ENCODE measurements around the gene CSH1.
"Not testable (repeated sequence)": the region's sequence is repeated elsewhere in the genome, so short reads cannot be mapped to it uniquely, and the experiment has no call there.

CSH1 gene

GRCh38 chr17:63919311-63919723, 22.9 kb upstream of the CSH1 start:
- peaks cover 2% of the 10 kb centered on the region for H3K27me3 Mint-ChIP-seq (ENCODE audit: low read depth)
- no peaks in the 10 kb centered on the region for H3K9me3 Mint-ChIP-seq
- no peaks in the 10 kb centered on the region for H3K36me3 Mint-ChIP-seq (ENCODE audit: low read depth)
- peaks cover 5% of the 10 kb centered on the region for H3K4me1 Mint-ChIP-seq (ENCODE audit: low read depth)
- peak; percentile 53 for DNase-seq (ENCODE audit: low spot score)
- no peak overlapping the region for H3K4me3 Mint-ChIP-seq
- peak overlapping the region; percentile 49 for H3K27ac Mint-ChIP-seq

- not testable (repeated sequence) for H3K9me3 Mint-ChIP-seq; H3K4me3 Mint-ChIP-seq; DNase-seq (ENCODE audit: low spot score); H3K27me3 Mint-ChIP-seq (ENCODE audit: low read depth); H3K4me1 Mint-ChIP-seq (ENCODE audit: low read depth); H3K36me3 Mint-ChIP-seq (ENCODE audit: low read depth)
- H3K27ac Mint-ChIP-seq = peak within 1 kb of the TSS; percentile 49
These were observed 22.5 kb upstream of the CSH1 start, which contains the start of gene GH1 for GRCh38 chr17:63918789-63919305. Gene GH1 (minus strand): TSS chr17:63918839. CDS start chr17:63918776, 63 bp downstream.

- H3K27ac Mint-ChIP-seq = no peak overlapping the region
- H3K27me3 Mint-ChIP-seq (ENCODE audit: low read depth) = peaks cover 2% of the 10 kb centered on the region
- no peak for DNase-seq (ENCODE audit: low spot score)
- H3K4me3 Mint-ChIP-seq = no peak overlapping the region
- H3K36me3 Mint-ChIP-seq (ENCODE audit: low read depth) = no peaks in the 10 kb centered on the region
- H3K9me3 Mint-ChIP-seq = no peaks in the 10 kb centered on the region
- peaks cover 5% of the 10 kb centered on the region for H3K4me1 Mint-ChIP-seq (ENCODE audit: low read depth)
These were observed 21.9 kb upstream of the CSH1 start for GRCh38 chr17:63918305-63918704.

GRCh38 chr17:63917646-63918045, 21.3 kb upstream of the CSH1 start:
- Mint-ChIP-seq H3K4me3 (no peak overlapping the region), H3K27ac (no peak overlapping the region), H3K9me3 (no peaks in the 10 kb centered on the region), H3K27me3 (ENCODE audit: low read depth) (peaks cover 2% of the 10 kb centered on the region), H3K36me3 (ENCODE audit: low read depth) (no peaks in the 10 kb centered on the region), H3K4me1 (ENCODE audit: low read depth) (peaks cover 5% of the 10 kb centered on the region)
- DNase-seq (ENCODE audit: low spot score) = no peak

DNA sequence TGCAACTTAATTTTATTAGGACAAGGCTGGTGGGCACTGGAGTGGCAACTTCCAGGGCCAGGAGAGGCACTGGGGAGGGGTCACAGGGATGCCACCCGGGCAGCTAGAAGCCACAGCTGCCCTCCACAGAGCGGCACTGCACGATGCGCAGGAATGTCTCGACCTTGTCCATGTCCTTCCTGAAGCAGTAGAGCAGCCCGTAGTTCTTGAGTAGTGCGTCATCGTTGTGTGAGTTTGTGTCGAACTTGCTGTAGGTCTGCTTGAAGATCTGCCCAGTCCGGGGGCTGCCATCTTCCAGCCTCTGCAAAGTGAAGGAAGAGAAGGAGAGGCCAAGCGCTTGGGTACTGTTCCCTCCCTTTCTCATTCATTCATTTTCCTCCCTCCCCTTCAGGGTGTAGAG, 20.8 kb upstream of the CSH1 start:
- DNase-seq (ENCODE audit: low spot score); H3K4me1 Mint-ChIP-seq (ENCODE audit: low read depth); H3K9me3 Mint-ChIP-seq; H3K36me3 Mint-ChIP-seq (ENCODE audit: low read depth); H3K27me3 Mint-ChIP-seq (ENCODE audit: low read depth); H3K4me3 Mint-ChIP-seq; H3K27ac Mint-ChIP-seq: not testable (repeated sequence)

DNA sequence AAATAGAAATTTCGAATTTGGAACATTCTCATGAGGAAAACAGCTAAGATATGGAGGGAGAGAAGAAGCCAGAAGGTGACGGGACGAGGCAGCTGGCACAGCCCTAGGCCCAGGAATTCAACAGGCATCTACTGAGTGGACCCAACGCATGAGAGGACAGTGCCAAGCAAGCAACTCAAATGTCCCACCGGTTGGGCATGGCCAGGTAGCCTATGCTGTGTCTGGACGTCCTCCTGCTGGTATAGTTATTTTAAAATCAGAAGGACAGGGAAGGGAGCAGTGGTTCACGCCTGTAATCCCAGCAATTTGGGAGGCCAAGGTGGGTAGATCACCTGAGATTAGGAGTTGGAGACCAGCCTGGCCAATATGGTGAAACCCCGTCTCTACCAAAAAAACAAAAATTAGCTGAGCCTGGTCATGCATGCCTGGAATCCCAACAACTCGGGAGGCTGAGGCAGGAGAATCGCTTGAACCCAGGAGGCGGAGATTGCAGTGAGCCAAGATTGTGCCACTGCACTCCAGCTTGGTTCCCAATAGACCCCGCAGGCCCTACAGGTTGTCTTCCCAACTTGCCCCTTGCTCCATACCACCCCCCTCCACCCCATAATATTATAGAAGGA, 20.3 kb upstream of the CSH1 start:
- no peaks in the 10 kb centered on the region for H3K9me3 Mint-ChIP-seq
- H3K27ac Mint-ChIP-seq = no peak overlapping the region

DNA sequence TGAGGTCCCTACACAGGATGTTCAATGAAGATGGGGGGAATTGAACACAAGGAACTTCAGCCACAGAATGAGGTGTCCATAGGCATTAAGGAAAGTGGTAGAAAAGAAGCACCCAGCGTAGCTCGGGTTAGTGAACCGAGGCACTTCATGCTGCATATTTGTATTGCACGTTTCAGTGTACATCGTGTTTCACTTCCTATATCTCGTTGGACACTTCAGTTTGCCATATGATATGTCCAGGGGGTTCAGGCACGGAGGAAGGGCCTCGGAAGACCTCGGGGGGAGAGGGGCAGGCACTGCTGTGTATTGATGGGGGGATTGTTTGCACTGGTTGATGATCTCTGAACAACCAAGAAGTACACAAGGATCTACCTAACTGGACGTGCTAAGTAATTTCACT, 19.4 kb upstream of the CSH1 start:
- not testable (repeated sequence) for H3K9me3 Mint-ChIP-seq; DNase-seq (ENCODE audit: low spot score); H3K4me1 Mint-ChIP-seq (ENCODE audit: low read depth); H3K36me3 Mint-ChIP-seq (ENCODE audit: low read depth); H3K4me3 Mint-ChIP-seq; H3K27me3 Mint-ChIP-seq (ENCODE audit: low read depth); H3K27ac Mint-ChIP-seq

More for the DNA sequence above, 20.3 kb upstream of the CSH1 start:
- H3K4me3 Mint-ChIP-seq = no peak overlapping the region
- H3K36me3 Mint-ChIP-seq (ENCODE audit: low read depth) = no peaks in the 10 kb centered on the region
- H3K4me1 Mint-ChIP-seq (ENCODE audit: low read depth) = peaks cover 9% of the 10 kb centered on the region
- peaks cover 2% of the 10 kb centered on the region for H3K27me3 Mint-ChIP-seq (ENCODE audit: low read depth)
- DNase-seq (ENCODE audit: low spot score) = no peak

- no peaks in the 10 kb centered on the region for H3K36me3 Mint-ChIP-seq (ENCODE audit: low read depth)
- no peaks in the 10 kb centered on the region for H3K9me3 Mint-ChIP-seq
- H3K27ac Mint-ChIP-seq = no peak overlapping the region
- peaks cover 8% of the 10 kb centered on the region for H3K4me1 Mint-ChIP-seq (ENCODE audit: low read depth)
- H3K4me3 Mint-ChIP-seq = no peak overlapping the region
- H3K27me3 Mint-ChIP-seq (ENCODE audit: low read depth) = peaks cover 2% of the 10 kb centered on the region
- DNase-seq (ENCODE audit: low spot score) = no peak
These were observed 18.1 kb upstream of the CSH1 start for GRCh38 chr17:63914471-63914870.

- Mint-ChIP-seq H3K36me3 (ENCODE audit: low read depth) (no peaks in the 10 kb centered on the region), H3K27me3 (ENCODE audit: low read depth) (peaks cover 8% of the 10 kb centered on the region), H3K4me3 (no peak overlapping the region), H3K27ac (no peak overlapping the region), H3K9me3 (no peaks in the 10 kb centered on the region), H3K4me1 (ENCODE audit: low read depth) (peaks cover 4% of the 10 kb centered on the region)
- peak; percentile 37 for DNase-seq (ENCODE audit: low spot score)
These were observed 15.3 kb upstream of the CSH1 start for GRCh38 chr17:63911657-63912100.

DNA sequence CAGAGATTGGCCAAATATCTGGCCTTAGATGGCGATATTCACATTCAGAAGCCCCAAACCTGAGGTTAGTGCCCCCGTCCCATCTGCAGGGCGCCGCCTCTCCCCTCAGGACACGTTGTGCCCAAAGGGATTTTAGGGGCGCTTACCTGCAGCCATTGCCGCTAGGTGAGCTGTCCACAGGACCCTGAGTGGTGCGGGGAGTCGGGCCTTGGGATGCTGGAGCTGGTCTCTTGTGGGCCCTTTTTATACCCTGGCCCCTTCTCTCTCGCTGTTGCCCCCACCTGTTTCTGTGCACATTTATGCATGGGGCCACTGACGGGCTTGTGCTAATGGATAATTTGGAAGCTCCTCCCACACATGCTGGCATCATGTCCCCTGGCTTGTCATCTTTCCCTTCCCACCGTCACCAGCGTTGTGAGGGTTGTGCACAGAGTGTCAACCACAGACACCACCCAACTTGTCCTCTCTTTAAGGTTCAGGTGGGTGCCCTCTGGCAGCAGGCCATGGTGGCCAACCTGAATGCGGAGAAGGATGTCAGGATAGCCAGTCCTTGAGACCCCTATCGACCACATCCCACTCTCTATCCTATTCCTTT, 14.8 kb upstream of the CSH1 start, which contains the start of gene CSHL1:
CSHL1 (minus strand) TSS at position 218 of the 595 bp plus-strand sequence; CDS start at position 156, 62 bp downstream.
- peaks cover 8% of the 10 kb centered on the region for H3K27me3 Mint-ChIP-seq (ENCODE audit: low read depth)
- H3K27ac Mint-ChIP-seq = no peak within 1 kb of the TSS
- peaks cover 4% of the 10 kb centered on the region for H3K4me1 Mint-ChIP-seq (ENCODE audit: low read depth)
- H3K4me3 Mint-ChIP-seq = no peak within 1 kb of the TSS
- no peak for DNase-seq (ENCODE audit: low spot score)
- H3K36me3 Mint-ChIP-seq (ENCODE audit: low read depth) = no peaks in the 10 kb centered on the region
- H3K9me3 Mint-ChIP-seq = no peaks in the 10 kb centered on the region

GRCh38 chr17:63910096-63910495, 13.7 kb upstream of the CSH1 start:
- H3K27me3 Mint-ChIP-seq (ENCODE audit: low read depth) = peaks cover 6% of the 10 kb centered on the region
- H3K4me1 Mint-ChIP-seq (ENCODE audit: low read depth) = peaks cover 4% of the 10 kb centered on the region

GRCh38 chr17:63909586-63909985, 13.2 kb upstream of the CSH1 start:
- not testable (repeated sequence) for H3K9me3 Mint-ChIP-seq; H3K4me1 Mint-ChIP-seq (ENCODE audit: low read depth); DNase-seq (ENCODE audit: low spot score); H3K27me3 Mint-ChIP-seq (ENCODE audit: low read depth); H3K4me3 Mint-ChIP-seq; H3K27ac Mint-ChIP-seq; H3K36me3 Mint-ChIP-seq (ENCODE audit: low read depth)

More at GRCh38 chr17:63910096-63910495, 13.7 kb upstream of the CSH1 start:
- no peaks in the 10 kb centered on the region for H3K36me3 Mint-ChIP-seq (ENCODE audit: low read depth)
- H3K9me3 Mint-ChIP-seq = no peaks in the 10 kb centered on the region
- no peak overlapping the region for H3K4me3 Mint-ChIP-seq
- H3K27ac Mint-ChIP-seq = no peak overlapping the region
- DNase-seq (ENCODE audit: low spot score) = no peak

DNA sequence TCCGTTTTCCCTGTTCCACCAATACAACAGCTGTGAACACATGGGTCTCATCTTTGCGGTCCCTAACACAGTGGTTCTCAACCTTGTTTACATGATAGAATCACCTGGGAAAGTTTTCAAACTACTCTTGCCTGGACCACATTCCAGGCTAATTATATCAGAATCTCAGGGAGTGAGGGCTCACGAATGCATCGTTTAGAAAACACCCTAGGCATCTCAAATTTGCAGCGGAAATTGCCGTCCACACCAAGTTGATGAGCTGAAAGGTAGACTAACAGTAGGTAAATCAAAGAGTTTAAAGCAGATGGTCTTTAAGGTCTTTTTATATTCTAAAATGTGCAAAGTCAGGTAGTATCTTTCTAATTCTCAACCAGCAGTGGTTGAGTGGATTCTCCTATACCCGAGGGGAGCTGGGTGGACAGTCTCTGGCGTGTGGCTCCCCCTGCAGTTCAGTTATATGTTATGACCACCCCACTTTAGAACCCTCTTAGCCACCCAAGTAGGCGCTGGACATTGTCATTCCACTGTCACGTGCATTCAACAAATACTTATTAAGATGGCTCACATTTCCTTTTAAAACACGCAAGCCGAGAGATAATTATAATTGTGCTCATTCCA, 10.9 kb upstream of the CSH1 start:
- H3K27ac Mint-ChIP-seq; H3K4me1 Mint-ChIP-seq (ENCODE audit: low read depth); H3K36me3 Mint-ChIP-seq (ENCODE audit: low read depth); H3K27me3 Mint-ChIP-seq (ENCODE audit: low read depth); H3K4me3 Mint-ChIP-seq; H3K9me3 Mint-ChIP-seq; DNase-seq (ENCODE audit: low spot score): not testable (repeated sequence)

- peaks cover 12% of the 10 kb centered on the region for H3K27me3 Mint-ChIP-seq (ENCODE audit: low read depth)
- H3K4me1 Mint-ChIP-seq (ENCODE audit: low read depth); DNase-seq (ENCODE audit: low spot score); H3K4me3 Mint-ChIP-seq; H3K9me3 Mint-ChIP-seq; H3K36me3 Mint-ChIP-seq (ENCODE audit: low read depth); H3K27ac Mint-ChIP-seq: not testable (repeated sequence)
These were observed 8.4 kb upstream of the CSH1 start for GRCh38 chr17:63904796-63905195.
